ENCODE measurements around the gene KIF21A.

GRCh38 chr12:39331539-39332261, 111.2 kb downstream of the KIF21A start:
- TF ChIP-seq EZH2 (optimal IDR thresholded peaks at IDR 0.05; ENCODE audit: low read depth, low read length) (no peak), CTCF (IDR thresholded peaks at IDR 0.05; ENCODE audit: low read length) (no peak)

Measured in MM.1S (cell line).